Muscle of arm (tissue), 14 donors: ENCODE results near the gene SLC52A3. TPM values are rescaled to one million over a fixed set of nuclear protein-coding genes. Genes with fewer than 3 reads are reported as not detected.
"Not testable (repeated sequence)": the region's sequence is repeated elsewhere in the genome, so short reads cannot be mapped to it uniquely, and the experiment has no call there.

ENCODE experiments used
- DNase-seq: peaks from one replicate; pipeline ENCODE4 v3.0.0-alpha.2; 2013
- long read RNA-seq, 11 donors: transcript quantifications; one replicate each; lab custom pipeline, GENCODE V29; 2026
- polyA plus RNA-seq, 12 donors: library from polyadenylated mRNA; unstranded; fragments of 120-200 nt; gene quantifications; one replicate each; pipeline ENCODE4 v1.2.1, GENCODE V29; 2013; ENCODE audit not compliant: insufficient read length in 12 of 12

The SLC52A3 gene
- 1 to 10 TPM in 1 of 12 donors, under 1 TPM in 9, not detected in 2; 0.27 to 1.0 (median 0.41) TPM for polyA plus RNA-seq
- long read RNA-seq, donor 1, partial matches to known transcripts, result 0 of 5 reads
- long read RNA-seq, donor 1, other reads (novel, unspliced or antisense), result 0 of 5 reads
- long read RNA-seq, donor 2, result 0 reads
- long read RNA-seq, donor 3, result 0 reads
- long read RNA-seq, donor 4, result 0 reads
- long read RNA-seq, donor 5, result 0 reads
- long read RNA-seq, donor 6, result 0 reads
- long read RNA-seq, donor 7, result 0 reads
- long read RNA-seq, donor 8, result 0 reads
- long read RNA-seq, donor 9, result 0 reads
- long read RNA-seq, donor 10, result 0 reads
- long read RNA-seq, donor 11, result 0 reads

DNA sequence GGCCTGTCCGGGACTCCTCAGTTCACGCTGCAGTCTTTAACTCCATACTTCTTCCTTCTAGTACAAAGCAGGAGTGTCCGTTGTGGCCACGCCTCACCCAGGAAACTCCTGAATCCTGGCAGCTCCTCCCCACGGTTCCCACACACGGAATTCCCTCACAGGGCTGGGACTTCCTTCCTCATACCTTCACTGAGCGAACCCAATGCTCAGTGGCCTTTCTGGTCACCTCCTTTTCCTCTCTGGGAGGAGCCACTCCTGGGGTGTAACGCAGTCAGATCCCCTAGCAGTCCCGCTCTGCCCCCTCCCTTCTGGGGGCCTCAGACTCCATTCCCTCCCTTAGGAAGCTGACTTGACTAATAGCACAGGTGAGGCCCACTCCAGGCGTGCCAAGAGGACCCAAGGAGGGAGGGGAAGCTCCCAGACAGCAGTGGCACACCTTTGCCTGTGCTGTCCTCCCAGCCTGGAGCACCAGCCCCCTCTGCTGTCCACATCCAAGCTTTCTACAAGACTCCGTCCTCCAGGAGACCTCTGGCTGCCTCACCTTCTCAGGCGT is at the start of gene SLC52A3:
TSS of gene SLC52A3 (minus strand) at position 75 of the 553 bp plus-strand sequence. CDS start 2,726 bp downstream, outside the sequence.
- no peak for DNase-seq

DNA sequence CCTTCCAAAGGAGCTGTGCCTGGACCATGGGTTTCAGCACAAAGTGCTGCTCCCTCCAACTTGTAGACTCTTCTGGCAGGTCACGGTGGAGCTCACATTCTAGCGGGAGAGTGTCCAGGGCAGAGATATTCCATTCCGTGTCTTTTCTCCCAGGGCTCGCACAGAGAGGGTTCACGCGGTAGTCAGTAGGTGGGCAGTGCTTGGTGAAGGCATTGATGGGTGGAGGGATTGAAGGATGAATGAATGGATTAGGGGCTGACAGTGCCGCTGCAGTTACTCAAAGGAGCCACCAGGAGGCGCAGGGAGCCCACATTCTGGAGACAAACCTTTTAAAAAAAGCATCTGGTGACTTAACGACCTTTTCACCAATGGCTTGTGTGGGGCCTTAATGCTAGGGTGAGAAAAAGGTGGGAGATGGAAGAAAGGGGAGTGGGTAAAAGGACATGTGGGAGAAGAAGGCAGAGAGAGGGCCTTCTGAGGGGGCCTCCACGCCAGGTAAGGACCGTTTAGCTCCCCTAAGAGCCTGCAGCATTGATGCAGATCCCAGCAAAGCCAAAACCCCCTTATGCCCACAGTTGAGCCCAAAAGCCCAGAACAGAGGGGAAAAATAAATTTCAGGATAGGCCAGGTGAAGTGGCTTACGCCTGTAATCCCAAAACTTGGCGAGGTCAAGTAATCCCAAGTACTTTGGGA is 47.8 kb upstream of the SLC52A3 start:
- peak; percentile 60 for DNase-seq

DNA sequence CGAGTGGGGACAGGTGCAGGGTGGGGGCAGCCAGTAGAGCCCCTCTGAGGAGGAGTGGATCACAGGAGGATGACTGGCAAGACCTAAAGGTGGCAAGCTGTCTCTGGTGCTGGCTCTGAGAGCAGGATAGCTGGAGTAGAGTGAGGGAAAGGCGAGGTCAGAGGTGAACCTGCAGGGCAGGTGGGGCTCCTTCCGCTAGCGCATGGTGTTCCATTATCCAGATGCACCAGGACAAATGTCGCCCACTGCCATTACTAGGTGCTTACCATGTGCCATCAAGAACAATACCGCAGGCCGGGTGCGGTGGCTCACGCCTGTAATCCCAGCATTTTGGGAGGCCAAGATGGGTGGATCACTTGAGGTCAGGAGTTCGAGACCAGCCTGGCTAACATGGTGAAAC is 46.9 kb upstream of the SLC52A3 start:
- DNase-seq, result no peak

GRCh38 chr20:813390-813789 is 45.1 kb upstream of the SLC52A3 start:
- DNase-seq, result no peak

GRCh38 chr20:812435-812814 is 44.1 kb upstream of the SLC52A3 start:
- not testable (repeated sequence) for DNase-seq

DNA sequence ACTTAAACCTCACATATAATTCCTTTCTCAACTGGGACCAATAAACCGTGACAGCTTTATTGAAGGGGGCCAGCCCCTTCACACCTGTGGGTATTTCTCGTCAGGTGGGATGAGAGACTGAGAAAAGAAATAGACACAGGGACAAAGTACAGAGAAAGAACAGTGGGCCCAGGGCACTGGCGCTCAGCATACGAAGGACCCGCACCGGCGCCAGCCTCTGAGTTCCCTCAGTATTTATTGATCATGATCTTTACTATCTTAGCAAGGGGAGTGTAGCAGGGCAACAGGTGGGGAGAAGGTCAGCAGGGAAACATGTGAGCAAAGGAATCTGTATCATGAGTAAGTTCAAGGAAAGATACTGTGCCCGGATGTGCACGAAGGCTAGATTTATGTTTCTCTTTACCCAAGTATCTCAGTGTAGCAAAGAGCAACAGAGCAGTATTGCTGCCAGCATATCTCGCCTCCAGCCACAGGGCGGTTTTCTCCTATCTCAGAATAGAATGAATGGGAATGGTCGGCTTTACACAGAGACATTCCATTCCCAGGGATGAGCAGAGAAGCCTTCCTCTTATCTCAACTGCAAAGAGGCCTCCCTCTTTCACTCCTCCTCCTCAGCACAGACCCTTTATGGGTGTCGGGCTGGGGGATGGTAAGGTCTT is 43.6 kb upstream of the SLC52A3 start:
- DNase-seq, result not testable (repeated sequence)

DNA sequence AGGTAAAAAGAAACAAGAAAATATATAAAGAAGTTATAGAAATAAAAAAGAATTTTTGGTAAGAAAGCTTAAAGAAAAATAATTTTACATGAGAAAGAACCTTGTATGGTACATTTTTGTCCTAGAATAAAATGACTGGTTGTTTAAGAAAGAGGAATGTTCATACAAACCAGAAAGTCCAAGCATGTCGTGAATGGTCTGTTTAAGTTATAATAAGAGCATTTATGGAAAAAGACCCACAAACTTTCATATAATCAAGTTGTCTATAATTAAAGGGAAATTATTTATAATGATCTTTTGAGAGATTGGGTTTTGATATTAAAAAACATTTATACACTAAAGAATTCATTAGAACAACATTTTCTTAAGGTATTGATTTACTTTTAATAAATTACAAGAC is 37.4 kb upstream of the SLC52A3 start:
- DNase-seq, result no peak

GRCh38 chr20:801678-802077 is 33.4 kb upstream of the SLC52A3 start:
- no peak for DNase-seq

DNA sequence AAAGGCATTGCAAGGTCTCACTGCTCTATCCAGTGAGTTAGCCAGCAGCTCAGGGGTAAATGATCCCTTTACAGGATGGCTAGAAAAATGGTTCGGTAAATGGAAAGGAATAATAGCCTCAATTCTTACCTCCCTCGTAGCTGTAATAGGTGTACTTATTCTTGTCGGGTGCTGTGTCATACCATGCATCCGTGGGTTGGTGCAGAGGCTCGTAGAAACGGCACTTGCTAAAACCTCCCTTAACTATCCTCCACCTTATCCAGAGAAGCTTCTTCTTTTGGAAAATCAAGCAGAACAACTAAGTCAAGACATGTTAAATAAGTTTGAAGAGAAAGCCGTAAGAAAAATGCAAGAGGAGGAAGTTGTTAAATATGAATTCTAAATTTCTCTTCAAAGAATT is 31.7 kb upstream of the SLC52A3 start:
- not testable (repeated sequence) for DNase-seq

- DNase-seq, result not testable (repeated sequence)
Observed at GRCh38 chr20:798746-799145, 30.4 kb upstream of the SLC52A3 start.

- DNase-seq, result no peak
Observed at GRCh38 chr20:796921-797320, 28.6 kb upstream of the SLC52A3 start.

DNA sequence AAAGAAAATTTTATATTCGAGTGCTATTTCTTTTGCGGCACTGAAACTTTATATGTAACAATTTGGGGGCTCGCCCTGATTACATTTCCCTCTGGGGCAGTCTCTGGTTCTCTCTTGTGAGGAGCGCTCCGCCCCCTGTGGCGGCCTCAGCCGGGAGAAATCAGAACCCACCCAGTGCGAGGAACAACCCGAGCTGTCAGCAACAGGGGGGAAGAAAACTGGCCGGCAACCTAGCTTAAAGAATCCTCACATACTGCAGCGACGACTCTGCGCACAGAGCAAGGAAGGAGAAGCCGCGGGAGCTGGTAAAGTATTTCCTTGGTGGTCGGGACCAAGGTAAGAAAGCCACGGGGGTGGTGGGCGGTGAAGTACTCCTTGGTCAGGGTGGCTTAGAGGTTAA is 23.9 kb upstream of the SLC52A3 start:
- no peak for DNase-seq

- no peak for DNase-seq
Observed at GRCh38 chr20:791056-791455, 22.8 kb upstream of the SLC52A3 start.

GRCh38 chr20:787825-788224 is 19.5 kb upstream of the SLC52A3 start:
- DNase-seq, result no peak

DNA sequence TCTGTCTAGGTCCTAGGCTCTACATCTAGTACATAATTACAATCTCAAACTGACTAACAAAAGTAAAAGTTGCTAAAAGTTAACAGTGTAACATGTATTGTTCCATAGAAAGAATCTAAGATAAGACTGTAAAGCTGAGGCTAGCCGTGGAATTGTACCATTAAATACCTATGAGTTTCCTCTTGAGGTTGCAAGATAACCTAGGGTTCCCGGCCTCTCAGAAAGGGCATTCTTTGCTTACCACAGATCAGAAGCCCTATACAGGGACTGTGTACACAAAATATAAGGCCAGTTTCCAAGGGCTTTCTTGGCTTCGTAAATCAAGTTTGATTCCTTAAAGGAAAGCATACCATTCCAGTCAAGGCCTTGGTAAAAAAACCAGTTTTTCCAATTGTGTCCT is 11.5 kb upstream of the SLC52A3 start:
- DNase-seq, result no peak

GRCh38 chr20:776165-776564 is 7.9 kb upstream of the SLC52A3 start:
- no peak for DNase-seq

GRCh38 chr20:775679-776135 is 7.4 kb upstream of the SLC52A3 start:
- DNase-seq, result no peak

GRCh38 chr20:774660-775057 is 6.4 kb upstream of the SLC52A3 start:
- DNase-seq, result no peak

GRCh38 chr20:774016-774659 is 5.8 kb upstream of the SLC52A3 start:
- DNase-seq, result no peak

DNA sequence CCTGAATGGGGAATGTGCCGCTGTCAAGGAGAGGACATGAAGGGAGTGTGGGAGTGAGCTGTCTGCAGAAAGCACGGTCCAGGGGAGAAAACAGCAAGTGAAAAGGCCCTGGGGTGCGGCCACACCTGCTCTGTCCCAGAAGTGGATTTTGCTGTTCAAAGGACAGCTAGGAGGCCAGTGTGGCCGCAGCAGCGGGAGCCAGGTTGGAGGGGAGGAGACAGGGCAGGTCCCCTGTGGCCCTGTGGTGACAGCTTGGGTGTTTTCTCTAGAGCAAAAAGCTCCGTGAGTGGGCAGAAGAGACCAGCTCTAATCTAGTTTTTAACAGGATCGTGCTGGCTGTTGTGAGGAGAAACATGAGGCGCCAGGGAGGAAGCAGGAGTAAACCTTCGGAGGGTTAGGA is 4.5 kb upstream of the SLC52A3 start:
- no peak for DNase-seq

DNA sequence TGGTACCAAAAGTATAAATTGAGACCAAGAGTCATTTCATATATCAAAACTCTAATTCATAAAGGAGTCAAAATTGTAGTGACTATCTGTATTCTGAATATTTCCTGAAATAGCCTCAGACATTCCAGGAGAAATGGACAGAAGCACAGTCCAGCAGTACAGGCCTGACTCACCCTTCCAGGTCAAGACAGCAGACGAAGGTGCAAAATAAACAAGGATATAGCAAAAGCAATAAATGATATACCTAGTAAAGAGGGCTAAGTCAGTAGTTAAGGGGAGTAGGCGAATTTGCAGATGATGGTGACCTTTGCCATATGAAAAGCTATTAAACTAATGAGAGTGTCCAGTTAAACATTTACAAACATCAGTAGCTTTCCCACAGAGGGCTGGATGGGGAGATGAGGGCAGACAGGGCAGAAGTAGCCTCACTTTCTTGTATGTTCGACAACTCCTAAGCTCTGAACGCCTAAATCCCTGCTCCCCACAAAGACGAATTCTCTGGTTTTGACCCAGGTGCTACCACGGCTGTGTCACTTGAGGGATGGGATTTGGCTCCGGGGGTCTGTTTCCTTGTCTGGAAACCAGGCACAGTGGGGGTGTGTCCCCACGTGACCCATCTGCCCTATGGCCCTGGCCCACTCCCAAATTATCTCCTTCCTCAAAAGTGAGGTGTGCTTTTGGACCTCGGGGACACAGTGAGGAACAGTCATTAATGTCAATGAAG is 3.6 kb upstream of the SLC52A3 start:
- no peak for DNase-seq
